HG03575 (cell line): ENCODE results near the gene ZFAND2A.
"Not testable (repeated sequence)": the region's sequence is repeated elsewhere in the genome, so short reads cannot be mapped to it uniquely, and the experiment has no call there.

Experiments
- ATAC-seq: cut with Tn5 transposase; IDR thresholded peaks from one replicate; pipeline ENCODE4 v1.9.1; 2021; ENCODE audit not compliant: unreplicated experiment, insufficient number of reproducible peaks, low FRiP score; ENCODE audit errors: extremely low read depth

The ZFAND2A gene

GRCh38 chr7:1159891-1160669 lies at the start of gene ZFAND2A:
TSS of gene ZFAND2A (minus strand) at chr7:1160196. CDS start at chr7:1158212, 1,984 bp downstream.
- ATAC-seq: peak; percentile 47

GRCh38 chr7:1209097-1209496 lies 49.1 kb upstream of the ZFAND2A start:
- no peak for ATAC-seq

- ATAC-seq: not testable (repeated sequence)
Observed at GRCh38 chr7:1205742-1206141, 45.7 kb upstream of the ZFAND2A start.

GRCh38 chr7:1204460-1205140 lies 44.6 kb upstream of the ZFAND2A start:
- no peak for ATAC-seq

- not testable (repeated sequence) for ATAC-seq
Observed at GRCh38 chr7:1202914-1203313, 42.9 kb upstream of the ZFAND2A start.

GRCh38 chr7:1201916-1202315 lies 41.9 kb upstream of the ZFAND2A start:
- no peak for ATAC-seq

GRCh38 chr7:1200045-1200444 lies 40.0 kb upstream of the ZFAND2A start:
- no peak for ATAC-seq

GRCh38 chr7:1197997-1198625 lies 38.1 kb upstream of the ZFAND2A start:
- ATAC-seq: no peak

- no peak for ATAC-seq
Observed at GRCh38 chr7:1196950-1197349, 37.0 kb upstream of the ZFAND2A start.

GRCh38 chr7:1196441-1196840 lies 36.4 kb upstream of the ZFAND2A start:
- not testable (repeated sequence) for ATAC-seq

GRCh38 chr7:1193593-1194424 lies 33.8 kb upstream of the ZFAND2A start:
- no peak for ATAC-seq

GRCh38 chr7:1192171-1192676 lies 32.2 kb upstream of the ZFAND2A start:
- ATAC-seq: no peak

GRCh38 chr7:1189986-1190772 lies 30.2 kb upstream of the ZFAND2A start:
- no peak for ATAC-seq

GRCh38 chr7:1188720-1189294 lies 28.8 kb upstream of the ZFAND2A start:
- no peak for ATAC-seq

GRCh38 chr7:1187127-1187526 lies 27.1 kb upstream of the ZFAND2A start:
- ATAC-seq: no peak

- no peak for ATAC-seq
Observed at GRCh38 chr7:1181640-1182039, 21.6 kb upstream of the ZFAND2A start.

GRCh38 chr7:1181031-1181430 lies 21.0 kb upstream of the ZFAND2A start:
- ATAC-seq: no peak

GRCh38 chr7:1176891-1177373 lies 16.9 kb upstream of the ZFAND2A start:
- ATAC-seq: no peak
